CD4-positive, alpha-beta T cell treated with Interferon alpha-2 for 1 hour (primary cell): ENCODE results near the gene ARX.

Experiments used
- DNase-seq, 2 donors: peaks; one replicate each; pipeline ENCODE4 v3.0.0-alpha.2; 2020 to 2022

Gene ARX

DNA sequence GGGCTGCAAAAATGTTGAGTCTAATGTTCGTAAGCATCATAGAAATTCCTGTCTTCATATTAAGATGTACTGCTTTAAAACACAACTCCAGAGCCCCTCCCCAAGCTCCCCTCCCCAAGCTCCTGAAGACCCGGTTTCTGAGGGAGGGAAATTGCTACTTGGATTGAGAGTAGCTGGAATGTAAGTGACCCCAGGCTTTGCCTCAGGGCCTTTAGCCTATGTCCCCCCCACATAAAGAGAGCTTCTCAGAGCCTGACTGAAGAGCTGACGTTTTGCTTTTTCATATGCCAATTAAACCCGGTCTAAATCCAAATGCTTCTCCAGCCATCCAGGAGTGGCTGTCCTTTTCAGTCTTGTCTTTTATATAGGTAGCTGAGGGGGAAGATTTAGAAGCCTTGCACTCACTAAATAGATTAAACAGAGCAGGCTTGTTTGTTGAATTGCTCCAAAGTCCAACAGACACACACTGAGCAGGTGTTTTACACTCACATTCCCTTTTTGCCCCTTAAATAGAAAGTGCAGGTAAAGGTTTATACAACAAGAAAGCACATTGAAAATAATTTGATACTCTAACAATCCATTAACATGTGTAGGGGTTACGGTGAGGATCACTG lies 19.6 kb downstream of the ARX start:
- no peak for DNase-seq

DNA sequence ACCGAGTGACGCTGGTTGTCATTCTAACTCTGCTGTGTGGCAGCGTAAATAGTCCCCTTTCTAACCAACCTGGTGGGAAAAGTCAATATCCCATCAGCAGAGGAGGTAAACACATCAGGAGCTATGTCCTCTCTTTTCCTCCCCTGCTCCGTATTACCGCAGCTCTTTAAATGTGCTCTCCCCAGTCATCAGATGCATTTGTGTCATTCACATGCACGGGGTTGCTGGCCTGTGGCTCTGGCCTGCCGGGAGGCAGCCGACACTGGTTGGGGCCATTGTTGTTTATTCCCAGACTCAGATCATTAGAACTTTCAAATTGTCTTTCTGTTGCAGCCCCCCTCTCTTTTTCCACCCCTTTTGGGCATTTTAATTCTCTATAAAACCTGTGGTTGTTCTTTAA lies 21.9 kb downstream of the ARX start:
- no peak for DNase-seq

DNA sequence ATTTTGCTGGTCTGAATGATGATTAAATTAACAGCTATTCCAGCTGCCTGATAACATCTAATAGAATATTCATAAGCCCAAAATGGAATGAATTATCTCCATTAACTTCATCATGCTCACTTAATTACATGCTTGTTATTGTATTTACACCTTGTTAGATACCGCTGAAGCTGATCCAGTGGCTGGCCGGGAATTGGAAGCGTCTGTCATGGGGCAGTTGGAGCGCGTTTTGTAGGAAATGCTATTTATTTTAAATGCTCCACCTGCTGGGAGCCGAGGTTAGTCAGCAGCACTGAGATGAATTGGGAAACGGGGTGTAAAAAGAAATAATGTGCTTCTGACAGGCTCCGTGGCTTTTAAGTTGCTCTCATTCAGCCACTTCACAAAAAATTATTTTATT lies 25.2 kb downstream of the ARX start:
- DNase-seq = no peak

- no peak for DNase-seq
Observed at GRCh38 chrX:24988314-24988713, 27.5 kb downstream of the ARX start.

- no peak for DNase-seq
Observed at GRCh38 chrX:24987731-24988130, 28.0 kb downstream of the ARX start.

DNA sequence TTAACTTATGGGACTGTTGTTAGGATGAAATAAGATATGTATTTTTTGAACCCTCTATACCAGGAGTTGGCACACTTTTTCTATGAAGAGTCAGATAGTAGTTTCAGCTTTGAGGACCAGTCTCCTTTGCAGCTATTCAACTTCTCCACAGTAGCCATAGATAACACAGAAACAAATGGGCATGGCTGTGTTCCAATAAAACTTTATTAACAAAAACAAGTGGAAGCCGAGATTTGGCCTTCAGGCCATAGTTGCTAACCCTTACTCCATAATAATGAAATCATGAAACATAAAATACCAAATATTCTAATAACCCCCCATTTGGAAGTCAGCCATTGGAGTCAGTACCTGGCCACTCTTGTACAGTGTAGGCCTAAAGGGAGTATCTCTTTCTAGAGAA lies 30.6 kb downstream of the ARX start:
- DNase-seq = no peak

GRCh38 chrX:24983931-24984330 lies 31.8 kb downstream of the ARX start:
- DNase-seq = no peak

- no peak for DNase-seq
Observed at GRCh38 chrX:24982306-24982965, 33.3 kb downstream of the ARX start.

GRCh38 chrX:24981030-24981429 lies 34.7 kb downstream of the ARX start:
- DNase-seq = no peak

- no peak for DNase-seq
Observed at GRCh38 chrX:24979081-24979480, 36.7 kb downstream of the ARX start.

GRCh38 chrX:24969812-24970211 lies 46.0 kb downstream of the ARX start:
- DNase-seq = no peak

GRCh38 chrX:24965372-24965771 lies 50.4 kb downstream of the ARX start:
- no peak for DNase-seq

DNA sequence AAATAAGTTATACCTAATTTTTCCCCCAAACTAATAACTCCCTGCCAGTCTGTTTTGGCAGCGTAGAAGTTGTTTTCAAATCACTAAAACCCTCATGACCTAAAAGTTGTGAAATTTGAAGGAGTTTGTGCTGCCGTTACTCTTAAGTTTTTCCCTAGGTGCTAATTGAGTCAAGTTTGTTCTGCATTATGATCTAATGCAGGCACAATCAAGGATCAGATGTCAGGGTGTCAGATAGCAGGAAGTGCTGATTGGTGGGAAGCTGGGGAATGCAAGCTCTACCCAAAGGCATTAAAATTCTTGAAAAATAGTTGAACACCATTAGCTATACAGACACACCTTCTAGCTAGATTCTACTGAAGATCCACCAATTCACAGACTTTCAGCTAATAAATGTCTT lies 51.9 kb downstream of the ARX start:
- DNase-seq = no peak

GRCh38 chrX:24961809-24962208 lies 54.0 kb downstream of the ARX start:
- DNase-seq = no peak

- DNase-seq = no peak
Observed at GRCh38 chrX:24956828-24957227, 58.9 kb downstream of the ARX start.

GRCh38 chrX:24955372-24955930 lies 60.3 kb downstream of the ARX start:
- no peak for DNase-seq

GRCh38 chrX:24954732-24955131 lies 61.0 kb downstream of the ARX start:
- no peak for DNase-seq
